ENCODE results near the gene EEF2K.

EEF2K gene

DNA sequence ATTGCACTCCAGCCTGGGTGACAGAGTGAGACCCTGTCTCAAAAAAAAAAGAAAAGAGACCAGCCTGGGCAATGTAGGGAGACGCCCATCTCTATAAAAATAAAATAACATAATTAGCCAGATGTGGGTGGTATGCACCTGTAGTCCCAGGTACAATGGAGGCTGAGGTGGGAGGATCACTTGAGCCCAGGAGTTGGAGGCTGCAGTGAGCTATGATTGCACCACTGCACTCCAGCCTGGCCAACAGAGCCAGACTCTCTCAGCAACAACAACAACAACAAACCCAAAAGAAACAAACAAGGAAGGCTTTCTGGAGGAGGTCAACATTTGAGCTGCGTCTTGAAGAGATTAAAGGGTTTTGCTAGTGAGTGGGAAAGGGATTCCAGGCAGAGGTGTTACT is 8.3 kb downstream of the EEF2K start:
- no peak for TF ChIP-seq GATA3 (IDR thresholded peaks at IDR 0.05; ENCODE audit: low read depth, low read length)
- TF ChIP-seq GATA2 (IDR thresholded peaks at IDR 0.05; ENCODE audit: low read depth, low read length) = no peak

DNA sequence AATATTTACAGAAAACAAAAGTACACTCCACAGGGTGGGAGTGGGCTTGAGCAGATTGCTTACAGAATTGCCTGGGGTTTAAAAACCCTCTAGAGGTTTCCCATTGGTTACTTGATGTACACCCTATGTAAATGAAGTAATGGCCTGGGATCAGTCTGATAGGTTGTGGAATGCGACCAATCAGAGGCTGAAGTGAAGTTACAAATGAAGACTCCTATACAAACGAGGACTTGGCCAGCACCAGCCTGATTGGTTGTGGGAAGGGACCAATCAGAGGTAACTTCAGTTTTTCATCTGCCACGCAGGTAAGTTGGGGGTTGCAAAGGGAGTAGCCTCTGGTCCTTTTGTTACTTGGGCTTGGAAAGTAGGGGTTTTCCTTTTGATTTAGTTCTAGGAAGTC is 8.8 kb downstream of the EEF2K start:
- TF ChIP-seq GATA2 (IDR thresholded peaks at IDR 0.05; ENCODE audit: low read depth, low read length) = no peak
- TF ChIP-seq GATA3 (IDR thresholded peaks at IDR 0.05; ENCODE audit: low read depth, low read length) = no peak

DNA sequence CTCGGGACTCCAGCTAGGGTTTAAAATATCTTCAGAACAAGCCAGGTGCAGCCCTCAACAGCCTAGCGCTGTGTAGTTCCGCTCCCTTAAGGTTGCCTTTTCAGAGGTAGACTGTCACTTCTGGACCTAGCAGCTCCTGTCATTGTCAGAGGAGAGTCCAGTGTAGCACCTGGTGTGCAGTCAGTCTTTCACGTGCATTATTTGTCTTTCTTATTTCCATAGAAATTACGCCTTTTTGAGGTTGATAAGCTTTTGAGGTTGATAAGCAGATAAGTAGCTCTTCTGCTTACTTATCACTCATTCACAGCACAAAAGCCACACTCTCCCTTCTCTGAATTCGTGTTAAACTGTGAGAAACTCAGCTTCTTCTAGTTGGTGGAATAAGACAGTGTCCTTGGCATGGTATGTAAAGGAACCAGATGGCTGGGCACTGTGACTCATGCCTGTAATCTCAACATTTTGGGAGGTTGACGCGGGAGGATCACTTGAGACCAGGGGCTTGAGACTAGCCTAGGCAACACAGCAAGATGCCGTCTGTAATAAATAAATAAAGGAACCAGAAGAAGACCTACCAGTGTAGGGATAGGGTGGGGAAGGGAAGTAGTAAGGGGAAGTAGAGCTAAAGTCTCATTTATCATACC is 10.2 kb downstream of the EEF2K start:
- TF ChIP-seq GATA2 (IDR thresholded peaks at IDR 0.05; ENCODE audit: low read depth, low read length) = no peak
- no peak for TF ChIP-seq GATA3 (IDR thresholded peaks at IDR 0.05; ENCODE audit: low read depth, low read length)

DNA sequence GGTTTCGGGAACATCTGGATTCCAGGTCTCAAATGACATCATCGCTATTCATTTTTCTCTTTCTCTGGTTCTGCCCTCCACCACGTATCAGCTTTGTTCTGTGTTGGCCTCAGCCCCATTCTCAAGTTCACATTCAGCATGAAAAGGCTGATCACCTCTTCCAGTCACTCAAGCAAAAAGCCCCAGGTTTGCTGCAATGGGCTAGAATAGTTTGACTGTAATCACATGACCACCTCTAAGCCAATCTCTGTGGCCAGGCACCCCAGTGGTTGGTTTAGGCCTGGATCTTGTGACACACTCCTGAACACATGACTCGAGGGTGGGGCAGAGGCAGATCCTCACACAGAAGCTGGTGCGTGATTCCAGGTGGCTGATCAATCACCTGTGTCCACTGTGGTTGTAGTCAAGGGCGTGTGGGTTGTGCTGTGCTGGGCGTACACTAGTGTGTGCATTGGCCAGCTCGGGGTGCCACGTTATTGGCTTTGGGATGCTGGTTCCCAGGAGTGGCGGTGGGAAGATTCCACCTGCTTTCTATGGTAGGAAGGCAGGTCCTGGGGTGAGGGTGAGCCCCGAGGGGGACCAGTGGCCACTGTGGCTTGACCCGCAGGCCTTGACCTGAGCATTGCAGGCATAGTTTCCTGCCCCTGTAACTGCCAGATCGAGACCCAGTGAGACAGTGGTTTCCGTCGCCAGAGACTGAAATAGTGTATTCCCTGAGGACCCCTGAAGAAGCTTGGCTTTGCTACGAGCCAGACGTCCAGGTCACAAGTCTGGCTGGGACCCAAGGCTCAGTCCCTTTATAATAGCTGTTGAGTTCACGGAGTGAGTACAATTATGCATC is 12.0 kb downstream of the EEF2K start:
- no peak for TF ChIP-seq GATA2 (IDR thresholded peaks at IDR 0.05; ENCODE audit: low read depth, low read length)
- no peak for TF ChIP-seq GATA3 (IDR thresholded peaks at IDR 0.05; ENCODE audit: low read depth, low read length)

DNA sequence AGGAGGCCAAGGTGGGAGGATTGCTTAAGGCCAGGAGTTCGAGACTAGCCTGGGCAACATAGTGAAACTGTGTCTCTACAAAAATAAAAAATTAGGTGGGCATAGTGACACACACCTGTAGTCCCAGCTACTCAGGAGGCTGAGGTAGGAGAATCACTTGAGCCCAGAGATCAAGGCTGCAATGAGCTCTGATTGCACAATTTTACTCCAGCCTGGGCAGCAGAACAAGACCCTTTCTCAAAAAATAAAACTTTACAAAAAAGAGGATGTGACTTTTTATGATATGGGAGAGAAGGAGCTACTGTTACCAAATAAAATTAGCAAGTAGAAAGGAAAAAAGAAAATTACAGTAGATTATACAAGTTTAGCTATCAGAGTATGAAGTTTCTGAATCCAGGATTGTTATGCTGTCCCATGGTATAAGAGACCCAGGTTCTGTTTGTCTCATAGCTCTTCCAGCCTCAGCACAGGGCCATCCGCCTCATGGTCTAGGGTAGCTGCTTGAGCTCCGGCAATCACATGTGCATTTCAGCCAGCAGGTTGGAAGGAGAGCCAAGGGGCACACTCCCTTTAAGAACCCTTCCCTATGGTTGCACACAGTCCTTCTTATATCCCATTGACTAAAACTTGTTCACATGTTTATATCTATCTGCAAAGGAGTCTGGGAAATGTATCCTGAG is 13.5 kb downstream of the EEF2K start:
- TF ChIP-seq GATA3 (IDR thresholded peaks at IDR 0.05; ENCODE audit: low read depth, low read length) = no peak
- no peak for TF ChIP-seq GATA2 (IDR thresholded peaks at IDR 0.05; ENCODE audit: low read depth, low read length)

DNA sequence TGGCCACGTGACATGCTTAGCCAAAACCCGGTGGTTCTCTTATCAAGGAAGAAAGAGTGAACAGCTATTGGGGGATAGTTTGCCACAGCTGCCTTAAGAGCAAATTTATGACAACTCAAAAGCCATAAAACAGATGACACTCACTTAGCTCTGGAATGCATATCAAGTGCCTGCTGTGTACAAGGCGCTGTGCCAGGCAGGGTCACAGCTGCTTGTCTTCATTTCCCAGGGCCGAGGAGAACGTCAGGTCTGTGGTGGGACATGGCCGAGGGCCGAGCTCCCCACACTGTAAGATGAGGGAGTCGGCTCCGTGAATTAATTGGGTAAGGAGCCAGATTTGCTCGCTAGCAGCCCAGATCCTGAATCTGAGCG is 14.0 kb downstream of the EEF2K start:
- TF ChIP-seq GATA2 (IDR thresholded peaks at IDR 0.05; ENCODE audit: low read depth, low read length) (no peak), GATA3 (IDR thresholded peaks at IDR 0.05; ENCODE audit: low read depth, low read length) (no peak)

DNA sequence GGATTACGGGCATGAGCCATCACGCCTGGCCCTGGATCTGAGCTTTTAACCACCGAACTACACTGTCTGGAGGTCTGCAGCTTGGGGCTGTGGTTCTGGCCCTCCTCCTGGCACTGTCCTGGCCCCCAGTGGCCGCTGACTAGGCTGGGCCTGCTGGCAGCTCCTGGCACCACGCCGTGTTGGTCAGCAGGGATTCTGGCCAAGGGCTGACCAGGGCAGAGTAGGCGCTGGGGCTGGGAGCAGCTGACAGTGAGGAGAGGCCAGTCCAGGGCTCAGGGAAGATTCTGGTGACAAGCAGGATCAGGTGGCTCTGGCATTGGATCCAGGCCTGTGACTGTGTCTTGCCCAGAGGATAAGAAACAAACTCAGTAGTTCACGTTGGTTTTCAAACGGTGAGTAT is 14.6 kb downstream of the EEF2K start:
- TF ChIP-seq GATA3 (IDR thresholded peaks at IDR 0.05; ENCODE audit: low read depth, low read length) (no peak), GATA2 (IDR thresholded peaks at IDR 0.05; ENCODE audit: low read depth, low read length) (no peak)

DNA sequence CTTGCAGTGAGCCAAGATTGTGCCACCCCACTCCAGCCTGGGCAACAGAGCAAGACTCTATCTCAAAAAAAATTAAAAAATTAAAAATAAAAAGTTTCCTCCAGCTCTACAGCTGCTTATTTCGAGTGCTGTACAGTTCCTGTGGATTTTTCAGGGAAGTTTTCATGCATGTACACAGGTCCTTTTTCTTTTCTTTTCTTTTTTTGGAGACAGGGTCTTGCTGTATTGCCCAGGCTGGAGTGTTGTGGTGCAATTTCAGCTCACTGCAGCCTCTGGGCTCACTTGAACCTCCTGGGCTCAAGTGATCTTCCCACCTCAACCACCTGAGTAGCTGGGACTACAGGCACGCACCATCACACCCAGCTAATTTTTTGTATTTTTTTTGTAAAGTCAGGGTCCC is 15.9 kb downstream of the EEF2K start:
- TF ChIP-seq GATA3 (IDR thresholded peaks at IDR 0.05; ENCODE audit: low read depth, low read length) (no peak), GATA2 (IDR thresholded peaks at IDR 0.05; ENCODE audit: low read depth, low read length) (no peak)

DNA sequence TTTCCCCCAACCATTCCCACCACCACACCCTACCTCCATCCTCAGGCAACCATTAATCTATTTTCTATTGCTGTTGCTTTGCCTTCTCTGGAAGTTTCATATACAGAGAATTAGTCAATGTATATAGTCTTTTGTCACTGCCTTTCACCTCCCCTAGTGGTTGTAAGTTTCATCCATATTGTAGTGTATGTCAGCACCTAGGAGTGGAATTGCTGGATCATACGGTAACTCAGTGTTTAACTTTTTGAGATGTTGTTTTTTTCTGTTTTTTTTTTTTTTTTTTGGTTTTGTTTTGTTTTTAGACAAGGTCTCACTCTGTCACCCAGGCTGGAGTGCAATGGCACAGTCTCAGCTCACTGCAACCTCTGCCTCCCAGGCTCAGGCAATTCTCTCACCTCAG is 16.9 kb downstream of the EEF2K start:
- TF ChIP-seq GATA3 (IDR thresholded peaks at IDR 0.05; ENCODE audit: low read depth, low read length) (no peak), GATA2 (IDR thresholded peaks at IDR 0.05; ENCODE audit: low read depth, low read length) (no peak)

DNA sequence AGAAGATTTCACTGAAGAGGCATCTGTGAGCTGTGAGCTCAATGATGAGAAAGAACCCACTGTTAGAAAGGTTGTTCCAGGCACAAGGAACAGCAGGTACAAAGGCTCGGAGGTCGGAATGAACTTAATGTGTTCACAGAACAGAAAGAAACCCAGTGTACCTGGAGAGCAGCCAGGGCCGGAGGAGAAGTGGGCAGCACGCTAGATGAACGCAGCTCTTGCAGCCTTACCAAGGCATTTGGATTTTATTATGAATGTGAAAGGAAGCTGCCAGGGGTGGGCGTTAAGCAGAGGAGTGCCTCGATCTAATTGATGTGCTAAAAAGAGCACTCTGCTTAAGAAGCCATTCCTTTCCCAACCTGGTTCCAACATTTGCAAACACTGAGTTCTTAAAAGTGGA is 19.0 kb downstream of the EEF2K start:
- TF ChIP-seq GATA2 (IDR thresholded peaks at IDR 0.05; ENCODE audit: low read depth, low read length) = no peak
- TF ChIP-seq GATA3 (IDR thresholded peaks at IDR 0.05; ENCODE audit: low read depth, low read length) = no peak

DNA sequence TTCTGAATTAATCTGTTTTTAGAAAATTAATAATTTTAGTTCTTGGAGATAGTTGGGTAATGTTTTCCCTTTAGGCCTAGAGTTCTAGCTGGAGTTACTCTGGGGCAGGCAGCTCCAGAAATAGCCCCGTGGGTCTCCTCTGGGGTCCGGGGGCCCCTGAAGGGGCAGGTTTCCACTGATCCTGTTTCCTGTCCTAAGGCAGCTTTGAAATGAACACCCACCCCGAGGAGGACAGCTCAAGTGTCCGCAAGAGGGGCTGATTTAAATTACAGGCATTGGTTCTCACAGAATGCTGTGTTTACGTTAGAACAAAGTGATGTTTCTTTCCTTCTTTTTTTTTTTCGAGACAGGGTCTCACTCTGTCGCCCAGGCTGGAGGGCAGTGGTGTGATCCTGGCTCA is 23.8 kb downstream of the EEF2K start:
- no peak for TF ChIP-seq GATA3 (IDR thresholded peaks at IDR 0.05; ENCODE audit: low read depth, low read length)
- TF ChIP-seq GATA2 (IDR thresholded peaks at IDR 0.05; ENCODE audit: low read depth, low read length) = no peak

DNA sequence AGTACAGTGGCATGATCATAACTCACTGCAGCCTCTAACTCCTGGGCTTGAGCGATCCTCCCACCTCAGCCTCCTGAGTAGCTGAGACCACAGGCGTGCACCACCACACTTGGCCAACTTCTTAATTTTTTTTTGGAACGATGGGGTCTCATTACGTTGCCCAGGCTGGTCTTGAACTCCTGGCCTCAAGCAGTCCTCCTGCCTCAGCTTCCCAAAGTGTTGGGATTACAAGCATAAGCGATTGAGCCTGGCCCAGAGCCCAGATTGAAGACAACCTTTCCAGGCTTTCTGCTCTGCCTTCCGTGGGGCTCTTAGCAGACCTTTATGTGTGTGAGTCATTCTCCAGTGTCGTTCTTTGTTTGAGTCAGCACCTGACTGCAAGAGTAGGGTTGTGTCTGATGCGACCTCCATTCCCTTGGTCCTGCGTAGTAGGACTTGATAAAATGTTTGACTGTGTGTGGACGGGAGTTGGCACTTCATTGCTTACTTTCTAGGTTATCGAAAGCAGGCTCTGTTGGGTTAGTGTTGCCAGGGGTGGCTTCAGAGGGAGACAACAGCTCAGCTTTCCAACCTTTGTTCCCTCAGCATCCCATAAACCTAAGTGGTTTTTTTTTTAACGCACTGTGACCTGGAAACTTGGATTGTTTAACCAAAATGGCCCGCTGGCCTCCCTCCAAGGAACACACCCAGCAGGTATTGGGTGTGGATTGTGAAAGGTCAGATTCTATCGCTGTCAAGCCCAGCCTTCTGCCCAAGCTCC is 26.4 kb downstream of the EEF2K start:
- TF ChIP-seq GATA3 (IDR thresholded peaks at IDR 0.05; ENCODE audit: low read depth, low read length) (no peak), GATA2 (IDR thresholded peaks at IDR 0.05; ENCODE audit: low read depth, low read length) (no peak)

DNA sequence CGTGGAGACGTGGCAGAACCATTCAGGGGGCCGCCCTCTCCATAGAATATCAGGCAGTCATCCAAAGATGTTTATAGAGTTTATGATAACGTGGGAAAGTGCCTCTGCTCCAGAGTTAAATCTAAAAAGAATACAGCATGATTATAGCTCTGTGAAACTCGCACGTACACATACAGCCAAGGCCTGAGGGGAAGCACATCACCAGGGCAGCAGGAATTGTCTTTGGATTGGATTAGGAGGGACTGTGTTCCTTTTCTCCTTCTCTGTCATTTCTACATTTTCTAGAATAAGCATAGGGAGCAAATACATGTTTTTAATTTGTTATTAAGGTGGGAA is 26.9 kb downstream of the EEF2K start:
- TF ChIP-seq GATA2 (IDR thresholded peaks at IDR 0.05; ENCODE audit: low read depth, low read length) (no peak), GATA3 (IDR thresholded peaks at IDR 0.05; ENCODE audit: low read depth, low read length) (no peak)
